ENCODE results near the gene LRRC37A2.
"Not testable (repeated sequence)": the region's sequence is repeated elsewhere in the genome, so short reads cannot be mapped to it uniquely, and the experiment has no call there.

The LRRC37A2 gene

GRCh38 chr17:46512168-46512567 is at the start of gene LRRC37A2:
LRRC37A2 (plus strand) TSS chr17:46512468; CDS start chr17:46512713, 245 bp downstream.
- not testable (repeated sequence) for DNase-seq

DNA sequence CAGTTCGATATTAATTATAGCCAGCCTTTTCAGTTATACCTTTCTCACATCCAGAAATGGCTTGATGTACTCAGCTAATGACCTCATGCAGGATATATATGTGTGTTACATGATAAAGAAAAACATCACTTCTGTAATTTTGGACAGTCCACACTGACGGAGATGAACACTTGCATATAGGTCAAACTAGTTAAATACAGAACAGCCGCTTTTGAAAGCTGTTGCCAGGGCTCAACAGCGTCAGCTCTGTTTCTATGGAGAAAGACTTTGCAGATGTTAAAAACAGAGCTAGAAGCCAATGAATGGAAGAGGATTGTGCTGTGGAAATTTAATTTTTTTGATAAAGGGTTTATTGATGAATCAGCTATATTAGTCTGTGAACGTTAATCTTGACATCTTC is 44.6 kb upstream of the LRRC37A2 start:
- not testable (repeated sequence) for DNase-seq

- DNase-seq, result not testable (repeated sequence)
These were observed 37.8 kb upstream of the LRRC37A2 start for GRCh38 chr17:46474489-46474888.

DNA sequence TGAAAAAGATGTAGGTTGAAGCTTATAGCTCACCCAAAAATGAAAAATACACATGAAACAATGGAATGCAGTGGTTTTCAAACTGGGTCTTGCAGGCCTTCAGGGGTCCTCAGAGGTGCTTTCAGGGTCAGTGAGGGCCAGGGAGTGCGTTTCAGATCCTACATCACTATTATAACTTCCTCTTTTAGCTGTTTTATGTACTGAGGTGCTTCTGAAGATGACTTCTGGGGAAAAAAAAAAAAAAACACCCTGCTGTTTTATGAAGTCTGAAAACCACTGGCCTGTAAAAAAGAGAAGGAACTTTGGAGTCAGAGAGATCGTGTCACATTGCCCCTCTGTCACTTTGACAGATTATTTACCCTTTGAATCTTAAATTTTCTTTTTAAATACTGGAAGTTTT is 36.7 kb upstream of the LRRC37A2 start:
- DNase-seq, result not testable (repeated sequence)

GRCh38 chr17:46478823-46479222 is 33.4 kb upstream of the LRRC37A2 start:
- DNase-seq, result not testable (repeated sequence)

- DNase-seq, result not testable (repeated sequence)
These were observed 31.0 kb upstream of the LRRC37A2 start for GRCh38 chr17:46481310-46481709.

- not testable (repeated sequence) for DNase-seq
These were observed 20.2 kb upstream of the LRRC37A2 start for GRCh38 chr17:46492021-46492420.

DNA sequence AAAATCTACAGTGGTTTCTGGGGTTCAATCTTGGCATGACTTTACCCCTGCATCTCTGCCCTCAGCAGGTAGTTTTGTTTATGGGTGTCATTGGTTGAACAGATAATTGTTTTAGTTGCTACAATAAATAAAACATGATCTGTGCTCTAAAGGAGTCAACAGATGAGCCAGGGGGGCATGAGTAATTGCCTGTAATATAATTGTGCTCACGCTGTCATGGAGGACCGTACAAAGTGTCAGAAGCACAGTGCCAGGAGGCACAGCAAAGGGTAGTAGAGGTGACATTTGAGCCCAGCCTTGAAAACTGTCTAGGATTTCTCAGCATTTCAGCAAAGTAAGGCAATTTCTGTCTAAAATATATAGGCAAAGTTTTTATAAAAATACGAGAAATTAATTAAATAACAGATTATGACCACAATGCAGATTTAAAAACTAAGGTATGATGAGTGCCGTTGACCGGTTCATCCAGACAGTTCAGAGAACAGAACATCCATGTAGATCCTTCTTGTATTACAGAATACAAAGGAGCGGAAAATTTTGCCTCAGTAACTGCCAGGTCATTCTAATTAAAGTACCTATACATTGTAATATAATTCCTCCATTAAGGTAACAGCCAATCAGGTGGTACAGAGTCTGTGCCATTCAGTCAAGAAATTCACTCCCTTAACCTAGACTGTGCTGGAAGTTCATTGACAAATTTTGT is 12.7 kb upstream of the LRRC37A2 start:
- DNase-seq, result not testable (repeated sequence)

DNA sequence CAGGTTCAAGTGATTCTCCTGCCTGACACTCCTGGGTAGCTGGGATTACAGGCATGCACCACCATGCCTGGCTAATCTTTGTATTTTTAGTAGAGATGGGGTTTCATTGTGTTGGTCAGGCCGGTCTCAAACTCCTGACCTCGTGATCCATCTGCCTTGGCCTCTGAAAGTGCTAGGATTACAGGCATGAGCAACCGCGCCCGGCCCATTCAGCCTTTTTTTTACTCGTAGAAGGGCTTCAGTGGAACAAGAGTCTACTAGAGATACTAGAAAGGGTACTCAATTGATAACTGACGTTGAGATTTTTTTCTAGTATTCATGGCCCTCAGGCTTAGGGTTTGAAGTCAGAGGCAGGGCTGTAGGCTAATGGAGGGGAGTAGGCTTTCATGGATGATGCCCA is 6.4 kb upstream of the LRRC37A2 start:
- DNase-seq, result not testable (repeated sequence)

- DNase-seq, result not testable (repeated sequence)
These were observed 22.4 kb downstream of the LRRC37A2 start for GRCh38 chr17:46534716-46535115.

GRCh38 chr17:46548607-46549006 is 36.3 kb downstream of the LRRC37A2 start:
- not testable (repeated sequence) for DNase-seq

DNA sequence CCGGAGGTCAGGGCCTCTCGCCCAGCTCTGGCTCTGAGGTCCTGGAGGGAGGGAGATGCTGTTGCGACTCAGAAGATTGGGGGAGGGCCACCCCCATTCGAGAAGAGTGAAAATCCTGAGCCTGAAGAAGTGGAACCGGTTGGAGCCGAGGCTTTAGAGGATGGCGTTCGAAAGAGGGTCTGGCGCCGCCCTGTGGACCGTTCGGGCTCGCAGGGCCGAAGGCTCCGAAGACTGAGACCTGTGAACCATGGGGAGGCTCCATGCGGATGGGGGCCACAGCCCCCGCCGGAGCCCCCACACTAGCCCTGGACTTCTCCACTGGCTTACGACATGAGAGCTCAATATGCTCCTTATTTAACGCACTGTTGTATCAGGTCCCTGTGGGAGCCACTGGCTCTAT is 46.9 kb downstream of the LRRC37A2 start:
- not testable (repeated sequence) for DNase-seq

GRCh38 chr17:46560048-46560447 is 47.8 kb downstream of the LRRC37A2 start:
- not testable (repeated sequence) for DNase-seq

DNA sequence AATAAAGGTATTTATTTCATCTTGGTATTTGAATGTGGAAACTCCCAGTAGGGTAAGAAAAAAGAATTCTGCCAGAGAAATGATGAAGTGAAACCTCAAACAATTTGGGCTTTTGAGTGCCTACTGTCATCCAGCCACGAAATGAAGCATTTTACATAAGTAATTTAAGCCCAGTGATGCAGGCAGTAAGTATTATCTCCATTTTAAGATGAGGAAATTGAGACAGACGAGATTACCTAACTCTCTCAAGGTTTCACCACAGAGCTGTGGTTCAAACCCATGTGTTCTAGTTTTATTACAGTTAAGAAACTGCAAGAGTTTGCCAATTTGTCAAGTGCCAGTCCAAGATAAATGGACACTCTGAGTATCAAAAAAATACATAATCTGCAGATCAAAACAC is 54.0 kb downstream of the LRRC37A2 start:
- not testable (repeated sequence) for DNase-seq

DNA sequence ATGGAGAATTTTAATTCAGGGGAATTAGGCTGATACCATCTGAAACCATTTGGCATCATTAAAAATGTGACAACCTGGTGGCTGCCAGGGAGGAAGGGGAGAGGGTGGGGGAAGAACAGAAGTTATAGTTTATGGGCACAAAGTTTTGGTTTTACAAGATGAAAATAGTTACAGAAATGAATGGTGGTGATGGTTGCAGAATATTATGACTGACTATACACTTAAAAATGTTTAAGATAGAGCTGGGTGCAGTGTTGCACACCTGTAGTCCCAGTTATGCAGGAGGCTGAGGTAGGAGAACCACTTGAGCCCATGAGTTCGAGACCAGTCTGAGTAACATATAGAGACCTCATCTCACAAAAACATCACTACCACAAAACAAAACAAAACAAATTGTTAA is 54.7 kb downstream of the LRRC37A2 start:
- not testable (repeated sequence) for DNase-seq

DNA sequence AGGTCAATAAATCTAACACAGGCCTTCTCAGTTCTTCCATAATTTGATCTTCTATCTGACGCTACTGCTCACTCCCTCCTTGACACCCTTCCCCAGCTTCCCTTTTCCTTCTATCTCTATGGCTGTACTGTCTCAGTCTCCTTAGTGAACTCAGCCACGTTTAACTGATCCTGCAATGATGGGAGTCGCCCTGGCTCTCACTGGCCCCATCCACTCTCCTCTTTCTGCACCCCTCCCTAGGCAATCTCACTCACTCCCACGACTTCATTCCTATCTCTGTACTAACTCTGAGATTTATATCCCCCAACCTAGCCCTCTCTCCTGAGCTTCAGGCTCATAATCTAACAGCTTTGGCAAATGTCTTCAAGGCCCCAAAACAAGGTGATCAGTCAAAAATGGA is 59.5 kb downstream of the LRRC37A2 start:
- not testable (repeated sequence) for DNase-seq

- DNase-seq, result not testable (repeated sequence)
These were observed 67.1 kb downstream of the LRRC37A2 start, which contains the start of gene ARL17A for GRCh38 chr17:46579083-46580075. ARL17A (minus strand) TSS chr17:46579691; CDS start chr17:46576322, 3,369 bp downstream.

DNA sequence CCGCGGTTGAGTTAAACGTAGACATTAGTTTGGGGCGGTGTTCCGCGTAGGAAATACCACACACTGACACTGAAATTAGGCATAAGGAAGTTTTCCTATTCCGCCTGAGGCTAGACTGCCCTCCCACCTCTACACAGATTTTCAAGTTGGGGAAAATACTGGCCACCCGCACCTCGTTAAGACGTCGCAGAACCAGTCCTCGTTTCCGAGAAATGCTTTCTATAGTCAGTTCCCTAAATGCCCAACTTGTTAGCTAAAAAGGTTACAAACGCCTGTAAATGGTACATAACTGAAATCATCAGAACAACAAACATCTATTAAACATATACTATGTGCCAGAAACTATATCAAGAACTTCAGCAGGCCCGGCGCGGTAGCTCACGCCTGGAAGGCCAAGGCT is 67.8 kb downstream of the LRRC37A2 start:
- DNase-seq, result not testable (repeated sequence)

DNA sequence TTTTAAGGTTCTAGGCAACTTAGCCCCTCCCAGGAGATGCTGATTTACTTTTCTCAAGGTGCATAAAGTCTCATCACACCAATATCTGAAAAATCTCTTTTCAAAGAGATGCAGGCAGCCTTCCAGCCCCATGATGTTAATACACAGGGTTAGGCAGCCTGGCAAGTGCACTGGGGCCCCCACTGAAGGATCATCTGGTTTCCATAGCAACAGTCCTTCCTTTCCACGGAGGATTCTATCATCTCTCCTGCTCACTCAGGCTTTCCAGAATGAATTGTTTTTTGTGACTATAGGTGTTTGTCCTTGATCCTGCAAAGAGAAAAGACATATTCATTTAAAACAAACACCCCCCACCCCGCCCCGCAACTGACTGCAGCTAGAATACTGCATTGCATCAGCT is 73.2 kb downstream of the LRRC37A2 start:
- DNase-seq, result not testable (repeated sequence)

- DNase-seq, result not testable (repeated sequence)
These were observed 78.2 kb downstream of the LRRC37A2 start, which contains the start of gene NSF for GRCh38 chr17:46590157-46591146. NSF (plus strand) TSS chr17:46590669; CDS start chr17:46590776, 107 bp downstream.

DNA sequence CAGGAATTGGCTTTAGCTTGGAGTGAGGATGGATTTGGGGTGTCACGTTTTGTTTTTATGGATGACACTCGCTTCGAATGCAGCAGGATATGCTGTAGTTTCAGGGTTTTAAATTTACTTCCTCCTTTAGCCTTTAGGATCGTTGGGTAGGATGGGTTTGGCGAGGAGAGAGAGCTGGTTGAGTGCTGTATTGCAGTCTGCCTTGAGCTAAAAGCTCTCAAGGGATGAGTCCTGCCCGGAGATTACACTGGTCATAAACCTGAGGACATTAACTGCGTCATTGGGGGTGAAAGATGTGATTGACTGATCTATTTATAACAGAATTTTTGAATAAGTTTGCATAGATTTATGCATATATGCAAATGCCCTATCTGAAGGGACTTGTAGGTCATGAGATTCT is 79.1 kb downstream of the LRRC37A2 start:
- DNase-seq, result not testable (repeated sequence)

Data from stimulated activated naive CD4-positive, alpha-beta T cell treated with Interleukin-2 at 50 U/mL for 16 hours (primary cell).